Lung microvascular endothelial cell (primary cell): Measurements from ENCODE around the gene VEZF1. TPM values are rescaled to one million over a fixed set of nuclear protein-coding genes. Genes with fewer than 3 reads are reported as not detected.

Experiments
- DNase-seq, 2 donors: peaks; one replicate each; pipeline versions ENCODE4 v3.0.0 to v3.0.0-alpha.2; 2010; ENCODE audit warnings: low read depth in 2 of 2
- total RNA-seq: library from RNA; depleted of rRNA; stranded (reverse); fragments of >200 nt; gene quantifications from 2 replicates; pipeline ENCODE4 v1.2.1, GENCODE V29; 2014

Gene VEZF1
- total RNA-seq, 1 donor from 2014 or later: 23.0 TPM

DNA sequence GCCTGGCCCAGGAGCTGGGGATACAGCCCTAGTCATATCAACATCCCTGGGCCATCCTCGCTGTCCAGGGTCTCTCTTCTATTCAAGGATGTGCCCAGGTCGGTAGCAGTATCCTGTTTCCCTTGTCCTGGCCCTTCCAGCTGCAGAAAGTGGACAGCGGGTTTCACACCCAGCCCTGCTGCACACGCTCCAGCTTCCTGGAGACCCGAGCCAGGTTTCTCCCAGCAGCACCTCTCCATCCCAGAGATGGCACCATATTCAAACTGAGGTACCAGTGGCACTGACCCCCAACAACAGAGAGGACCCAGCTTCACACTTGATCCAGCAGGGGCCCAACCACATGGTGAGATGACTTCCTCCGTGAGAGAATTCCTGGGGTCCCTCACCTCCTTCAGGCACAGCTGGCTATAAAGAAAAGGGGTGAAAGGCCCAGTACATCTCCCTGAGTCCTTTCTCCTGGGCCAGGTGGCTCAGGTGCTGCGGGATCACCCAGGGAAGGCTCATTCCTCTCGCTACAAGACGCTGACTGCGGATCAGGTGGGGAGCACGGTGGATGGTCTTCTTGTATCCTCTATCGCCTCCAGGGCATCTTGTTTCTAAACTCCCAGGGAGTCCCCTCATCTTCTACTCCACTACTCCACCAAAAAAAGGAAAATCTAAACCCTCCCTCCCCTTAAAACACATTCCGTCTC lies 34.2 kb downstream of the VEZF1 start:
- DNase-seq: peak in 1 of 2 donors; percentile 22

DNA sequence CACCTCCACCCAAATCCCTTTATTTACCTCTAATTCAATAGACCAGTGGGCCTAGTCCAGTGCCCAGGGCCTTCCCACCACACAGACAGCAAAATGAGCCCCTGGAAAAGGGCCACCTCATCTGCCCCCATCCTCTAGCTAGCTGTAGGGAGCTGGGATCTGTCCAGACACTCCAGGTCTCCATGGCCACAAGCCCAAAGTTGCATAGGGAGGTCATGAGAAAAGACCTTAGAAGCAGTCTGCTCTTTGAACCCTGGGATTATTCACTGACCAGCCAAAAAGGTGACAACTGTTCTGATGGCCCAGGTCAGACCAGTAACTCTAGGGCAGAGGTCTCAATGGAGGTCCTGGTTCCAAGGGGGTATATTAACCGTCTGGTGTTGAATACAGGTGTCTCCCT lies 34.8 kb downstream of the VEZF1 start:
- DNase-seq: no peak

DNA sequence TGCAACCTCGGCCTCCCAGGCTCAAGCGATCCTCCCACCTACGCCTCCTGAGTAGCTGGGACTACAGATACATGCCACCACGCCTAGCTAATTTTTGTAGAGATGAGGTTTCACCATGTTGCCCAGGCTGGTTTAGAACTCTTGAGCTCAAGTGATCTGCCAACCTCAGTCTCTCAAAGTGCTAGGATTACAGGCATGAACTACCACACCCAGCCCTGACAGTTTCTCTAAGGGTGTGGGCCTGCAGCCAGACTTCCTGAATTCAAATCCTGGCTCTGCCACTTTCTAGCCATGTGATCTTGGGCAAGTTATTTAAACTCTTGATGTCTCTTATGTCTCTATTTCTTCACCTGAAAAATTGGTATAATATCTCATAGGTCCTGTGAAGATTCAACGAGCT lies 38.4 kb downstream of the VEZF1 start:
- DNase-seq: no peak

DNA sequence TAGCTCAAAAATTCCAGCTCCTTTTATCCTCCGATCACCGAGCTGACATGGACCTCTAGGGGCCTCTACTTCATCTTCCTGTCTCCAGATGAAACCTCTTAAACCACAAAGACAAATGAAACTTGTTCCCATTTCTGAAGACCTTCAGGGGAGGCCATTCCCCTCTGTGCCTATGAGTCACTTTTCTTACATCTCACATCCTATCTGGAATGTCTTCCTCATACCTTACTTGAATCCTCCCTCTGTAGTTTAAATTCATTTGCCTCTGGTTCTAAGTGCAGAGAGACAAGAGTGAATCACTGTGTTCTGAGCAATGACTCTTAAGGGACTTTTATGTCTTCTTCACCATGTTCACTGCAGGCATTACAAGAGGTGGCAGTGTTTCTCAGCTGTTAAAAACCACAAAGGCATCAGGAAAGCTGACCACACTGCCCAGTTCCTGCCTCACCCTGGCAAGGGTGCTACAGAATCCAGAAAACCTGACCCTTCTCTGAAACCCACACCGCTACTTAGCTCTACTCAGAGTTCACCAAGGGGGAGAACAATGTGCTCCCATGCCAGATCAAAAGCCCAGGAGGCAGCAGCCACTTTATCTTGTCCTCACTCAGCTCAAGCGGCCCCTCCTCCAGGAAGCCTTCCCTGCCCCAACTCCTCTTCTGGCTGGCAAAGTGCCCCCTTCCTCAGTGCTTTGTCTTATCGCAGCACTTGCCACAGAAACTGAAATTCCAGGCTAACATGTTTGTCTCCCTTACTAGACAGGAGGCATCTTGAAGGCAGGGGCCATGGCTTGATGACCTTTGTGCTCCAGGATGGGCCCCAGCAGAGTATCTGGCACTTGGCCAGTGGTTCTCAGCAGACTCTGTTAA lies 39.3 kb downstream of the VEZF1 start:
- DNase-seq: peak in 1 of 2 donors; percentile 74

DNA sequence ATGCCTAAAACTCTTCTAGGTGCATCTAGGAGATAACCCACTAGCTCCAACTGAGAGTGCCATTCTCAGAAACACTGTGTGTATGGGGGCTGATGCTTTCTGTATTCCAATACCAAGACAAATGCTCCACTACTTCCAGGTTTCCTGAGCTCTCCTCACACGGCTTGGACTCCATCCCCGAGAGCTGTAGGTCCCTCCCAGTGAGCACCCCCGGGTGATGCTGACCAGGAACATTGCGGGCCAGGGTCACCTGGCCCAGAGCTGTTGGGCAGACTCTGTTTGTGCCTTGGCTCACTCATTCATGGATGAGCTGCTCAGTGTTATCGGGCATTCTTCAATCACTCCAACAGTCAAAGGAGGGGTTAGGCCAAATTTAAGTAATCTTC lies 39.9 kb downstream of the VEZF1 start:
- DNase-seq: no peak

DNA sequence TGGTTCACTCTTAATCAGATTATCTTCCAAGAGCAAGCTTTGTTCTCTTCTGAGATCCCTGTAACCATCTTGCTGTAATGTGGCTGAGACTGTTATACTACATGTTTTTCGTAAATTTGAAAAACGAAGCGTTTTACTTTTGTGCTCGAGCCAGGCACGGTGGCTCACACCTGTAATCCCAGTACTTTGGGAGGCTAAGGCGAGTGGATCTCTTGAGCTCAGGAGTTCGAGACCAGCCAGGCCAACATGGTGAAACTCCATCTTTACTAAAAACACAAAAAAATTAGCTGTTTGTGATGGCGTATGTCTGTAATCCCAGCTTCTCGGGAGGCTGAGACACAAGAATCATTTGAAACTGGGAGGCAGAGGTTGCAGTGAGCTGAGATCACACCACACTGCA lies 40.7 kb downstream of the VEZF1 start:
- no peak for DNase-seq

DNA sequence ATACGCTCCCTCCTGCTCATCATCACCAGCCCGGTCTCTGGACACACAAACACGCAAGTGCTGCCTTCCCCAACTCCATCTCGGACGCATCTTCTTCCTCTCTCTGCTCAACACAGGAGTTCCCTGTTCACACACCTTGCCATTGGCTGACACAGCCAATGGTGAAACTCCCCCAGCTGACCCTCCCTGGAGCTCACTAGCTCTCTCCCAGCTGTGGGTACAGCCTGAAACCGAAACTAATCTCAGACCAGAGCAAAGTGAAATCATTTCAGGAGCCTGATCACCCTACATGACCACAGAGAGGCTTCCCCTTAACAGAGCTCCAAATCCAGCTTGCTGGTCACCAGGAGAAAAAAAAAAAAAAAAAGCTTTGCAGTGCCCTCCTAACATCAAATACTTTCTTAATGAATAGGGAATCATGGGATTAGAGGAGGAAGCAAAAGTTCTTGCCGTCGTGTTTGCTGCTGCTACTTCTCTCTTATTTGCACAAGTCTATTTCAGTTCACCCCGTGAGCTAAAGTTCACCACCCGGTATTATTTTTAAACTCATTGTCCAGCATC lies 41.2 kb downstream of the VEZF1 start:
- peak; percentile 80 to 82 for DNase-seq

DNA sequence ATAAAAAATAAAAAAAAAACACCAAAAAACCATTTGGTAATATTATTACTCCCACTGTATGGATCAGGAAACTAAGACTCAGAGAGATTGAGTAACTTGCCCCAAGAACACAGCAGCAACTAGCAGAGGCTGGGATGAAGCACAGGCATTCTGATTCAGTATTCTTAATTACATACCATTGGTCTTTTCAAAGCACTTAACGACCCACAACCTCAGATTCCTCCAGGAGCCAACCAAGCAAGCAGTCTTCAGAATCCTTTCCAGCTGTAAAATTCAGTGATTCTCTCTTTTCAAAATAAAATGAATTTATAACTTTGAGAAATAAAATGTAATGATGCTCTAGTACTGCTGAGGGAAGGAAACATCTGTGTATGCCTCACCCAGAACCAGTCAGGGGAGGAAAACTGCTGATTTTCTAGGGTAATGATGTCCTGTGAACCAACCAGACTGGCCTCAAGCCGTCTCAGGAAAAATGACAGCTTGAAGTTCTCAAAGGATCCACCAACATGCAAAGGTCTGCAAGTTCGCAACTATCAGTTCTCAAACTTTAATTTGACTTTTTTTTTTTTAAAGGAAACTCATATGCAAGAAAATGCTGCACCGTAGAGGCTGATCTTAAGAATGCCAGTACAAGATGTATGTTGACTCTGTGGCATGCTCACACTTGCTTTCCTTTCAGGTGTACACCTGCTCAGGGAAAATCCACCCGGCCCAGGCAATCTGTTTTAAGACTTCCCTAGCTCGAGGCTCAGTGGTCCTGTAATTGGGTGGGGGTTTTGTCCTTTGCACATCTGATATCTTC lies 41.9 kb downstream of the VEZF1 start:
- DNase-seq: peak in 1 of 2 donors; percentile 59

DNA sequence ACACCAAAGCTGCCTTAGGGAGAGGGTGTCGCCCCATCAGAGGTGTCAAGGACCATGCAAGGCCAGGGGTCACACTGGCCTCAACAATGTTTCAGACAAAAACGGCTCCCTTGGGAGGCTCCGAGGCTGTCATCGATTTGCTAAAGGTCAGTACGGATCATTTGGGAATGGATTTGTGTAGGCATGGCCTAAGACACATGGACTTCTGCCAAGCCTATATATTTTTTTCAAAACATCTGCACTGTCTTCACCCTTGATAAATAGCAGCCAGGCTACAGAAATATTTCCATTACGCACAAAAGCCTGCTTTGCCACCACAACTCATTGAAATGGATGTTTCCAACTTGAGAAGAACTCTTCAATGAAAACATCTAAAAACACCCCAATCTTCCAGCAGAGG lies 43.1 kb downstream of the VEZF1 start:
- no peak for DNase-seq

DNA sequence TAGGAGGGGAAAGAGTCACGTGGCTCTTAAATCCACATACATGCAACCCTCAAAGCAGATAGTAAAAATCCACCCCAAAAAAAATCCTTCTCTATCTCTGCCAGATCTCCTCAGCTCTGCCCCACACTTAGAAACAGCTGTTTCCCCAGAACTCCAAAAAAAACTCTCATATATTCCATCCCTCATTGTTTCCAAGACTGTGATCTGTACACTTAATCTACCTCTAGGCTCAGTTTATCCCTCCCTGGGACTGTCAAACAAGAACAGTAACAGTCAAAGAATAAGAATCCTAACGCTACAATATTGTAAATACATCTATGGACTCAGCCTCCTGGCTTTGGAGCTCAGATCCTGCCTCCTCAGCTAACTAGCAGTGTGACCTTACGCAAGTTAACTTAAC lies 44.4 kb downstream of the VEZF1 start:
- DNase-seq: no peak

DNA sequence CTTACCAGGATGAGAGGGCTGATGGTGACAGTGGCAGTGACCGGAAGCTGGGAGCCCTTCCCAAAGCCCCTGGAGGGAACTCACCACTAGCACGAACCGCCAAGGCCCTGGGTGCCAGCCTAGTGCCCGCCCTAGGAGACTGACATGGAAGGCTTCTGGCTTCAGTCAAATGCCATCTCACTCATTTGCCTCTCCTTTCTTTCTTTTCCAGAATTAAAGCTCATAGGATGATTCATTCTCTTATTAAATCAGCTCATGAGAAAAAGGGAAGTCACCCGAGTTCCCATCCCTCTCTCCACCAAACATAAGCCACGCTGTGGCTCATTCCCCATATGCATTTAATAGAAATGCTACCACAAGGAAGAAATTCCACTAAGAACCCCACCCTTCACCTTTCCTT lies 44.9 kb downstream of the VEZF1 start:
- no peak for DNase-seq

DNA sequence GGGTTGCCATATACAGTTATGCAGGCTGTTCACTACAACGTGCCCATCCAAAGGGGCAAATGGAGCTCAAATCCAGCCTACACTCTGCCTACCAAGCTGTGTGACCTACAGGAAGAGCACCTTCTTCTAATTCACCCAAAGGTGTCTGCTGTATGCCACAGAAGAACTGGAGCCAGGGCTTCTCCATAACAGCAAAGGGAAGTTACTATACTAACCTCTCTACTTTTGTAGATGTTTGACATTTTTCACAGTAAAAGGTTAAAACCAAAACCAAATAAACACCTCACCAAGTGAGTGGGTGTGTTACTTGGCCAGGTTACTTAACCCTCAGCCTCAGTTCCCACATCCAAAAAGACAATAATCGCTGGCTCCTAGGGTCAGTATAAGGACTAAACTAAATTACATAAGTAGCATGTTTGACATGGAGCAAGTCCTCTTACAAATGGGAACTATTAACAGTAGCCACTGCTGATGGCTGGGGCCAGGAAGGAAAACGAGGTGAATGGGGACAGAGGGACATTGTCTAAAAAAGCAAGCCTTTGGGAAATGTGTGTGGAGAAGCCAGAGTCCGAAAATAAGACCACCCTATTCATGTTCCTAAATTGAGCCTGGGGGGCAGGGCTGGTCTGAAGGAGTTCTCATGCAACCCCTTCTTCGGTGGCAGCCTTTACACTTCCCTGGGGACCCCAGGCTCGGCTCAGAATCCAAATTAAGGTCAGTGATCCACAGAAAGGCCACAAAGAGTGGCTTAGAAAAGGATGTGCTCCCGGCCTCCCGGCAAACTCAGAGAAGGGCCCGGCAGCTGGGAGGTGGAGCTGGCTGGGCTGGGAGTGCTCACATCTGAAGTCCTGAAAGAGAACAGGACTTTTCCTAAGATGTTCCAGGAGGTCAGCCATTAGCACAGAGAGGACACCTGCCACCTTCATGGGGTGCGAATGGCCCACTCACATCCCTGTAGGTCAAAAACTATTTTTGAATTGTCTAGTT lies 46.4 kb downstream of the VEZF1 start:
- no peak for DNase-seq

DNA sequence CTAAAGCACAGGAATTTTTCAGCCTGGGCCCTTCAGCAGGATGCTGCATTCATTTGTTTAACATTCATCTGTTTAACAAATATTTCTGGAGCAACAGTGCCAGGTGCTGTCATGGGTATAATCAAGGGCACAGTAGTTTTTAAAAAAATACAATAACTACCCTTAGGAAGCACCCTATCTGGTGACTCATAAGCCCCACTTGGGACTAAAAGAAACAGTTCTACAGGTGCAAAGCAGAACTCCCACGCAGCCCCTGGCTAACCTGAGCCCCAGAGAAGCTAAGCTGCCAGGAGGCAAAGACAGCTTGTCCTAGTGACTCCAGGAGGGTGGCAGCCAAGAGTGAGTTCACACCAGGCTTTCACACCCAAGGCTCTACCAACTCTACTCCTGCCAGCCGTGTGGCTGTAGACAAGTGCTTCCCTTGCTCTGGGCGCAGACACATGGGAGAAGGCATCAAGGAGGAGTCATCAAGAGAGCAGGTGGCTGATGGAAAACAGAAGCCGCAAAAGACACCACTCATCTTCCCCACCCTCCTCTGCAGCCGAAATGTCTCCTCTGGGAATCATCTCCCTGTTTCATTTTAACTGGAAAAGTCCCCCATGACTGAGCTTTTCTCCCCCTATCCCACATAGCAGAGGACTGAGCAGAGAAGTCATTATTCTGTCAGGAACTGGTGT lies 47.3 kb downstream of the VEZF1 start:
- DNase-seq: no peak

DNA sequence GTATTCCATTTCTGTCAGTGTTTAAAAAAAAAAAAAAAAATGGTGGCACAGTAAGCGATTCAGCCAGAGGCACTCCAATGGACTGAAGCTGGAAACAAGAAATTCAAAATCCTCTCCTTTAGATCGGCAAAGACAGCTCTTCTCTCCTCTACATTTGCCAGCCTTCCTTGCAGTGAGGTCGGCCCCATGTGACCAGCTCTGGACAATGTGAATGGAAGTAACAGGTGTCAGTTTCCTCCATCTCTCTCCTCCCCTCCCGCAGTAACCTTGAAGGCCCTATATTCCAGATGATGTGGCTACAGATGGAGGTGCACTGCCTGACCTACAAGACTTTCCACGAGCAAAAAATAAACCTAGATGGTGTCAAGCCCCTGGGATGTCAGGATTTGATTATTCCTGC lies 47.8 kb downstream of the VEZF1 start:
- DNase-seq: no peak

DNA sequence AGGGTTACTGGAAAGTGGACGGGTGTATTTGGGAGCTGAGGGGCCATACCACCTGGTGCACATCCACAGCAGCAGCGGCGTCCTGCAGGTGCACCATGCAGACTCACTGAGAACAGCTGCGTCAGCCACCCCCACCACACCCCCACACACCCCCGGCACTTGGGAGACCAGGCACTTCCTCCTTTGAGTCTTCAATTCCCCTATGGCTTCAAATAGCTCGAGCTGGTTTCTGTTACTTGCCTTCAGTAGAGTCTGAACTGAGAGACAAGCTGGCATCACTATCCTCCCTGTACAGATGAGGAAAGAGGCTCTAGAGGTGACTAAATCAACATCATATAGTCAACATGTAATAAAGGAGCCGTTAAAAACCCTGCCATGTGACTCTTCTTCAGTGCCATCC lies 48.3 kb downstream of the VEZF1 start:
- DNase-seq: no peak

DNA sequence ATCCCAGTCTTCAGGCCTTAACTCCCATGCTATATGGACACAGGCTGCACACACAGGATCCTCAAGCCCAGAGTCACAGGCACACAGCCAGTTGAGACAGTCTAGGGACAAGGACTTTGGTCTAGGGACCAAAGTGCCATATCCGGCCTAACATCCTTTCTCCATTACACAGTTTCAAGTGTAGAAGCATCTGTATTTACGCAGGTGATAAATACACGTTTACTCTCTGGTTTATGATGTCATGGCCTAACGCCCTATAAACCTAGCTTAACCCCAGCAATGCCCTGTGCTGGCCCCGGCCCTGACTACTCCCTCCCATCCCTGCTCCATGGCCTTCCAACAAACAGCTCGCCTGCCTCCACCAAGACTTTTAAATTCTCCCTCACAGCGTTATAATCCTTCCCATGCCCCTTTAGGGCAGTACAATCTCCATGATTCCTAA lies 50.0 kb downstream of the VEZF1 start:
- no peak for DNase-seq

DNA sequence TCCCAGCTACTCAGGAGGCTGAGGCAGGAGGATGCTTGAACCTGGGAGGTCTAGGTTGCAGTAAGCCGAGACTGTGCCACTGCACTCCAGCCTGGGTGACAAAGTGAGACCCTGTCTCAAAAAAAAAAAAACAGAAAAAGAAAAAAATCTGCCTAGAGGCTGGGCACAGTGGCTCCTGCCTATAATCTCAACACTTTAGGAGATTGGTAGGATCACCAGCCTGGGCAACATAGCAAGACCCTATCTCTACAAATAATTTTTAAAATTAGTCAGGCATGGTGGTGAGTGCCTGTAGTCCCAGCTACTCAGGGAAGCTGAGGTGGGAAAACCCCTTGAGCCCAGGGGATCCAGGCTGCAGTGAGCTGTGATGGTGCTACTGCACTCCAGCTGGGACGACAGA lies 50.6 kb downstream of the VEZF1 start:
- DNase-seq: no peak

DNA sequence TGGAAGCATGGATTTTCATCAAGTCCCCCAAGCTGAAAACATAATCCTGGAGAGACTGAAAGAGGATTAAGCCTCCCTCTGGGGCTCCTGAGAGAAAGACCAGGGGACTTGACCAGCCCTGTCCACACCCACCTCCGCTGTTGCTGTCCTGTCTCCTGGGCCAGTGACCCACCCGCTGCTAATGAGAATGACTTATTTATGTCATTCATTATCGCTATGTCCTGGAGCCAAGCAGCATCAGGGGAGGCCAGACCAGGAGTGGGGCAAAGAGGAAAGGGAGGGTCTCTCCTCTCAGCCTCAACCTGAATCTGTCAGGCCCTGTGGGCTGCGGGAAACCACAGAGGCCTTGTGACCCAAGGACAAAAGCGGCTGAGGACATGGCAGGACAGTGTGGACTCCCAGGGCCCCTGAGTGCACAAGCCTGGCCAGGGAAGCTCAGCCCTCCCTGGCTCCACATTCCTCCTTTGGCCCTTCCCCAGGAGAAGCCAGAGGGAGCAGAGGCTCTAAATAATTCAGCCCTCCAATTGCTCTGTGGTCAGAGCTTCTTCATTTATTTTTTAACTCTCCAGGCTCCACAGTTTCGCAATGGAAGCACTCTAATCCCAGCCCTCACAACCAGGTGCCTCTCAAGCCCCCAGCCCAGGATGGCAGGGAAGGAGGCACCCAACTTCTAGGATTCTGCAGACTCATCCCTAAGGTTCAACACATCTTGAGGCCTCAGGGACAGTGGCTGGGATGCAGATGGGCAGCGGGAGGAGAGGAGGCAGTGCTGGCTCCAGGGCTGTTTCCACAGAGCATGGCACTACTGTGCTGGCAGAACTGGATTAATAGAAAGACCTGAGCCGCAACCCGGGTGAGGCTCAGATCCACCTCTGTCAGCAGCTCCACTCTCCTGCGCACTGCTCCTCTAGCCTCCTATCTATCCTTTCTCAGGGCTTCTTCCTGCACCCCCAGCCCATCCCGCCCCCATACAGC lies 51.9 kb downstream of the VEZF1 start:
- peak in 1 of 2 donors; percentile 44 for DNase-seq
